ENCODE results near the gene CARD11.

- TF ChIP-seq CTCF (IDR thresholded peaks at IDR 0.05 in 8 of 11, conservative IDR thresholded peaks at IDR 0.05 in 3 of 11) (no peak), POLR2A (IDR thresholded peaks at IDR 0.05) (no peak), POLR2AphosphoS5 (IDR thresholded peaks at IDR 0.05) (no peak)
Observed at GRCh38 chr7:2905027-2905426, 138.6 kb downstream of the CARD11 start.

Data from spleen (tissue), 7 donors.